ENCODE results near the gene DSTN. TPM values are rescaled to one million over a fixed set of nuclear protein-coding genes. Genes with fewer than 3 reads are reported as not detected.
A peak's percentile ranks its signal among the peaks of the same experiment; 100 is the strongest.

Gene DSTN
- total and polyA plus RNA-seq, 9 donors: 162 to 1,033 (median 324) TPM

- 0 to 2% (median 0%) methylated on average over 38 of the region's 38 CpGs for WGBS, 3 donors
- intact Hi-C loops (cut with DNase I): no loop called here
These were observed 828 bp upstream of the DSTN start for GRCh38 chr20:17568972-17569521.

GRCh38 chr20:17570347-17571152 lies 675 bp downstream of the DSTN start:
- H3K27ac ChIP-seq: peak overlapping the region; percentile 94 to 95
- H3K9me3 ChIP-seq: no peaks in the 10 kb centered on the region
- TF ChIP-seq CTCF (IDR thresholded peaks at IDR 0.05): no peak
- TF ChIP-seq POLR2A (IDR thresholded peaks at IDR 0.05): no peak
- no peak for TF ChIP-seq EP300 (IDR thresholded peaks at IDR 0.05)
- no peaks in the 10 kb centered on the region for H3K27me3 ChIP-seq
- peaks cover 5% of the 10 kb centered on the region for H3K4me1 ChIP-seq (ENCODE audit: insufficient read depth)
- WGBS, 3 donors: 1 to 2% (median 1%) methylated on average over 39 to 43 of the region's 43 CpGs
- H3K36me3 ChIP-seq: no peaks in the 10 kb centered on the region
- intact Hi-C loops (cut with DNase I): loop anchor here in 2 of 4 donors (5.0 kb wide), 1 partner anchor 42 kb away; no protein-coding TSS in a partner anchor
- DNase-seq: peak; percentile 66 to 80 (median 75)
- peak overlapping the region; percentile 89 for H3K4me3 ChIP-seq

More at GRCh38 chr20:17568972-17569521, 828 bp upstream of the DSTN start:
- DNase-seq: peak; percentile 83 to 90 (median 87)
- no peaks in the 10 kb centered on the region for H3K36me3 ChIP-seq
- no peaks in the 10 kb centered on the region for H3K9me3 ChIP-seq
- H3K4me1 ChIP-seq (ENCODE audit: insufficient read depth): peaks cover 5% of the 10 kb centered on the region
- peak overlapping the region; percentile 89 for H3K4me3 ChIP-seq
- H3K27ac ChIP-seq: peak overlapping the region; percentile 94 to 95
- TF ChIP-seq POLR2A (IDR thresholded peaks at IDR 0.05) (peak; percentile 67), CTCF (IDR thresholded peaks at IDR 0.05) (no peak), EP300 (IDR thresholded peaks at IDR 0.05) (peak; percentile 71)
- no peaks in the 10 kb centered on the region for H3K27me3 ChIP-seq

- peaks cover 9% of the 10 kb centered on the region for H3K4me1 ChIP-seq (ENCODE audit: insufficient read depth)
- no peaks in the 10 kb centered on the region for H3K27me3 ChIP-seq
- H3K36me3 ChIP-seq: no peaks in the 10 kb centered on the region
- no peaks in the 10 kb centered on the region for H3K9me3 ChIP-seq
- intact Hi-C loops (cut with DNase I): loop anchor here in 2 of 4 donors (5.0 kb wide), 1 partner anchor 41 kb away; no protein-coding TSS in a partner anchor
- peak overlapping the region; percentile 94 to 95 for H3K27ac ChIP-seq
- H3K4me3 ChIP-seq: peak overlapping the region; percentile 89
- no peak for TF ChIP-seq POLR2A (IDR thresholded peaks at IDR 0.05)
- no peak for TF ChIP-seq CTCF (IDR thresholded peaks at IDR 0.05)
- no peak for TF ChIP-seq EP300 (IDR thresholded peaks at IDR 0.05)
- WGBS, 3 donors: 2% methylated on average over 6 of the region's 6 CpGs
- DNase-seq: no peak
These were observed 1.3 kb downstream of the DSTN start for GRCh38 chr20:17571153-17571527.

GRCh38 chr20:17572034-17572638 lies 2.3 kb downstream of the DSTN start:
- intact Hi-C loops (cut with DNase I): loop anchor here in 2 of 4 donors (5.0 kb wide), 1 partner anchor 40 kb away; no protein-coding TSS in a partner anchor
- peaks cover 10% of the 10 kb centered on the region for H3K4me1 ChIP-seq (ENCODE audit: insufficient read depth)
- H3K36me3 ChIP-seq: no peaks in the 10 kb centered on the region
- H3K4me3 ChIP-seq: peak overlapping the region; percentile 89
- TF ChIP-seq EP300 (IDR thresholded peaks at IDR 0.05) (no peak), CTCF (IDR thresholded peaks at IDR 0.05) (no peak), POLR2A (IDR thresholded peaks at IDR 0.05) (no peak)
- 17 to 21% (median 20%) methylated on average over 7 of the region's 7 CpGs for WGBS, 3 donors
- no peaks in the 10 kb centered on the region for H3K9me3 ChIP-seq
- no peak for DNase-seq
- H3K27ac ChIP-seq: no peak overlapping the region
- H3K27me3 ChIP-seq: no peaks in the 10 kb centered on the region
